Measurements from ENCODE around the gene SIPA1L3.

DNA sequence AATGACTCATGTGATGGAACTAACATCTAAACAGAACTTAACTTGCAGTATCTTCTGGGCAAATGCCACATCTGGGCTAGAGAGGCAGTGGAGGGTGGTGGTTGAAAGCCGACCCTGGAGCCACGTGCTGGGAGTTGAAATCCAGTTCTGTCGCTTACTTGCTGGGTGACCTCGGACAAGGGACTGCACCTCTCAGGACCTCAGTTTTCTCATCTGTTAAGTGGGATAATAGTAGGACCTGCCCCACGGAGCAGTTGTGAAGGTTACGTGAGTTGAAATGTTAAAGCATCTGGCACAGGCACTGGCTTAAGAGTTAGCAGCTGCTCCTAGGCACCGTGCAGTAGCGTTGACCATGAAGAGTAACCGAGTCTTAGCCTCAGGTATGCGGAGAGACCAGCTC, 76.1 kb downstream of the SIPA1L3 start:
- TF ChIP-seq NCOR1 (IDR thresholded peaks at IDR 0.05) (no peak), EP300 (IDR thresholded peaks at IDR 0.05; ENCODE audit: low read length) (no peak), KDM2B (CRISPR knock-in tag; IDR thresholded peaks at IDR 0.05) (no peak), FOXK2 (conservative IDR thresholded peaks at IDR 0.05 in 1 of 2, IDR thresholded peaks at IDR 0.05 in 1 of 2; ENCODE audit: low read depth in 2 of 2) (no peak)

Data from K562 (cell line).